H1 (cell line): ENCODE measurements around the gene AANAT. TPM values are rescaled to one million over a fixed set of nuclear protein-coding genes. Genes with fewer than 3 reads are reported as not detected.

Experiments
- CTCF ChIA-PET: fragments of 300-600 bp; sonication (Branson Sonifier 250); formaldehyde crosslinking; loops from one replicate; lab custom pipeline; 2021; ENCODE audit not compliant: partially characterized antibody; lab: Charles Lee
- POLR2A ChIA-PET: fragments of 300-600 bp; sonication (Branson Sonifier 250); formaldehyde crosslinking; loops from one replicate; lab custom pipeline; 2021; ENCODE audit warnings: inconsistent platforms; ENCODE audit not compliant: partially characterized antibody; lab: Charles Lee
- DNase-seq, 2 experiments: peaks; one replicate each; pipeline versions ENCODE4 v3.0.0 to v3.0.0-alpha.2; 2010 to 2022; ENCODE audit warnings: low spot score in 2 of 2, low read depth in 1 of 2, mixed read lengths in 1 of 2
- FAIRE-seq: peaks from 2 replicates; lab custom pipeline; 2011; peaks lifted over from hg19 to GRCh38; lab: Jason Lieb, UNC
- H2AFZ ChIP-seq: 2 replicates; pipeline ENCODE4 v1.8.1; 2012; ENCODE audit warnings: low read length, inconsistent platforms
- H2AK5ac ChIP-seq: 2 replicates; pipeline ENCODE4 v1.6.1; 2013; ENCODE audit warnings: low read depth, low read length
- H2BK120ac ChIP-seq: replicated peaks from 2 replicates; pipeline ENCODE3; 2013; ENCODE audit warnings: low read depth, low read length, inconsistent platforms
- H2BK12ac ChIP-seq: 2 replicates; pipeline ENCODE4 v1.6.1; 2013; ENCODE audit warnings: low read depth, low read length
- H2BK15ac ChIP-seq: 2 replicates; pipeline ENCODE4 v1.6.1; 2013; ENCODE audit warnings: low read length
- H2BK20ac ChIP-seq: 2 replicates; pipeline ENCODE4 v1.6.1; 2013; ENCODE audit warnings: low read length
- H2BK5ac ChIP-seq: 2 replicates; pipeline ENCODE4 v1.6.1; 2013; ENCODE audit warnings: low read depth, low read length
- H3K14ac ChIP-seq: 2 replicates; pipeline ENCODE4 v1.6.1; 2013; ENCODE audit warnings: inconsistent platforms; ENCODE audit not compliant: insufficient read length
- H3K18ac ChIP-seq: 2 replicates; pipeline ENCODE4 v1.6.1; 2013; ENCODE audit warnings: low read length; ENCODE audit errors: extremely low read depth
- H3K23ac ChIP-seq: 2 replicates; pipeline ENCODE4 v1.6.1; 2013; ENCODE audit warnings: inconsistent platforms; ENCODE audit not compliant: insufficient read length
- H3K23me2 ChIP-seq: 2 replicates; pipeline ENCODE4 v1.6.1; 2013; ENCODE audit warnings: low read depth, low read length
- H3K27ac ChIP-seq: 2 replicates; pipeline ENCODE4 v1.6.1; 2011; ENCODE audit warnings: low read depth, low read length, inconsistent platforms
- H3K27me3 ChIP-seq, 4 experiments: replicated peaks in 1 of 4; 1 replicate in 1 of 4; 2 replicates in 3 of 4; pipeline versions ENCODE4 v1.6.1 to v1.8.1; 2011 to 2013; ENCODE audit warnings: low read length in 3 of 4, mild to moderate bottlenecking in 3 of 4, inconsistent platforms in 2 of 4, mixed read lengths in 2 of 4, moderate library complexity in 1 of 4; ENCODE audit not compliant: control insufficient read depth in 3 of 4, insufficient read depth in 3 of 4; ENCODE audit errors: extremely low read depth in 1 of 4
- H3K36me3 ChIP-seq, 4 experiments: 2 replicates each; pipeline versions ENCODE4 v1.6.1 to v1.8.1; 2011 to 2013; ENCODE audit warnings: mild to moderate bottlenecking in 4 of 4, low read length in 3 of 4, moderate library complexity in 2 of 4, control low read depth in 1 of 4, inconsistent platforms in 1 of 4; ENCODE audit not compliant: insufficient read depth in 4 of 4, control insufficient read depth in 2 of 4
- H3K4ac ChIP-seq: replicated peaks from 2 replicates; pipeline ENCODE3; 2013; ENCODE audit warnings: low read length, low read depth, mixed read lengths, inconsistent platforms; ENCODE audit not compliant: insufficient read length
- H3K4me1 ChIP-seq, 4 experiments: replicated peaks in 1 of 4; 1 replicate in 1 of 4; 2 replicates in 3 of 4; pipeline versions ENCODE4 v1.6.1 to v1.8.1; 2011 to 2013; ENCODE audit warnings: low read length in 3 of 4, inconsistent platforms in 2 of 4, mixed read lengths in 1 of 4; ENCODE audit not compliant: insufficient read depth in 4 of 4, control insufficient read depth in 3 of 4
- H3K4me2 ChIP-seq, 2 experiments: 2 replicates each; pipeline versions ENCODE4 v1.6.1 to v1.8.1; 2011 to 2013; ENCODE audit warnings: low read depth in 2 of 2, low read length in 2 of 2, control low read depth in 1 of 2, inconsistent platforms in 1 of 2, mild to moderate bottlenecking in 1 of 2; ENCODE audit not compliant: insufficient read depth in 1 of 2
- H3K4me3 ChIP-seq, 4 experiments: fragments of 200-600, 300-600 bp in 1 of 4; sonication (generic), shearing (Covaris generic), sonication (Bioruptor Twin) in 1 of 4; 2 replicates each; pipeline versions ENCODE4 v1.5.1 to v1.8.1; 2011 to 2016; ENCODE audit warnings: low read length in 4 of 4, low read depth in 3 of 4, control low read depth in 2 of 4, inconsistent platforms in 2 of 4, mild to moderate bottlenecking in 2 of 4, mixed read lengths in 1 of 4, moderate library complexity in 1 of 4; ENCODE audit not compliant: insufficient read depth in 2 of 4; ENCODE audit errors: extremely low read depth in 1 of 4
- H3K56ac ChIP-seq: replicated peaks from 2 replicates; pipeline ENCODE3; 2013; ENCODE audit warnings: low read depth, mild to moderate bottlenecking, mixed read lengths, low read length, inconsistent platforms; ENCODE audit not compliant: insufficient read length
- H3K79me1 ChIP-seq: 2 replicates; pipeline ENCODE4 v1.6.1; 2013; ENCODE audit warnings: low read depth, low read length, control low read depth
- H3K79me2 ChIP-seq, 2 experiments: 2 replicates each; pipeline versions ENCODE4 v1.6.1 to v1.8.1; 2012 to 2013; ENCODE audit warnings: low read length in 2 of 2, mild to moderate bottlenecking in 2 of 2, inconsistent platforms in 1 of 2; ENCODE audit not compliant: insufficient read depth in 2 of 2, control insufficient read depth in 1 of 2
- H3K9ac ChIP-seq, 4 experiments: replicated peaks in 1 of 4; 1 replicate in 1 of 4; 2 replicates in 3 of 4; pipeline versions ENCODE4 v1.6.1 to v1.8.1; 2011 to 2013; ENCODE audit warnings: low read depth in 3 of 4, low read length in 3 of 4, control low read depth in 2 of 4, mild to moderate bottlenecking in 2 of 4, moderate library complexity in 2 of 4, inconsistent platforms in 1 of 4; ENCODE audit errors: extremely low read depth in 1 of 4
- H3K9me3 ChIP-seq, 2 experiments: 2 replicates each; pipeline versions ENCODE4 v1.6.1 to v1.8.1; 2012 to 2013; ENCODE audit warnings: mild to moderate bottlenecking in 2 of 2, moderate library complexity in 2 of 2, control low read depth in 1 of 2, inconsistent platforms in 1 of 2, low read depth in 1 of 2, low read length in 1 of 2, mixed read lengths in 1 of 2; ENCODE audit not compliant: insufficient read depth in 2 of 2
- H4K20me1 ChIP-seq, 2 experiments: replicated peaks in 1 of 2; 2 replicates each; pipeline versions ENCODE3 to v1.8.1; 2011 to 2013; ENCODE audit warnings: inconsistent platforms in 2 of 2, low read length in 2 of 2, mild to moderate bottlenecking in 1 of 2; ENCODE audit not compliant: insufficient read depth in 2 of 2, control insufficient read depth in 1 of 2
- H4K5ac ChIP-seq: 2 replicates; pipeline ENCODE4 v1.6.1; 2013; ENCODE audit warnings: low read length, low read depth, mixed read lengths, inconsistent platforms; ENCODE audit not compliant: insufficient read length
- H4K8ac ChIP-seq: 2 replicates; pipeline ENCODE4 v1.8.0; 2013; ENCODE audit warnings: mild to moderate bottlenecking, moderate library complexity, low read length, inconsistent platforms; ENCODE audit not compliant: insufficient read depth; ENCODE audit errors: extremely low read depth
- H4K91ac ChIP-seq: replicated peaks from 2 replicates; pipeline ENCODE3; 2013; ENCODE audit warnings: low read length, mixed read lengths, inconsistent platforms; ENCODE audit not compliant: insufficient read length
- ASH2L ChIP-seq: fragments of 200-600, 300-600 bp; sonication (generic); IDR thresholded peaks from one replicate; pipeline ENCODE4 v1.7.1; 2017; ENCODE audit warnings: low read length
- GTF2F1 ChIP-seq: IDR thresholded peaks from 2 replicates; pipeline ENCODE4 v1.6.1; 2012; ENCODE audit warnings: low read depth, low read length, improper control_type of control experiment, borderline replicate concordance
- JUND ChIP-seq: IDR thresholded peaks from 2 replicates; pipeline ENCODE4 v1.6.1; 2011; ENCODE audit warnings: mild to moderate bottlenecking, improper control_type of control experiment, low read length
- MAFK ChIP-seq: IDR thresholded peaks from 2 replicates; pipeline ENCODE4 v1.6.1; 2012; ENCODE audit warnings: low read depth, mild to moderate bottlenecking, improper control_type of control experiment, low read length
- SIRT6 ChIP-seq: IDR thresholded peaks from one replicate; pipeline ENCODE4 v1.7.1; 2012; ENCODE audit warnings: low read length, inconsistent platforms
- WGBS, 2 experiments: shearing (Covaris generic) in 1 of 2; methylation state at CpG; one replicate each; pipeline versions ENCODE4 v1.1.6 to v1.1.7; 2013 to 2015; ENCODE audit warnings: low lambda C conversion rate in 2 of 2, mixed read lengths in 2 of 2, inconsistent platforms in 1 of 2, low coverage in 1 of 2, missing lambda C conversion rate in 1 of 2; ENCODE audit not compliant: insufficient replicate concordance in 2 of 2, insufficient coverage in 1 of 2, insufficient read length in 1 of 2; ENCODE audit errors: extremely low coverage in 1 of 2, missing lambda C conversion rate in 1 of 2; 5-methylcytosine and 5-hydroxymethylcytosine counted together
- polyA plus RNA-seq, 7 experiments: library from polyadenylated mRNA; depleted of rRNA in 3 of 7; stranded (reverse) in 5 of 7; unstranded in 2 of 7; fragments of >200 nt in 5 of 7; fragments of 200-250 nt in 2 of 7; gene quantifications; 1 replicate in 5 of 7; 2 replicates in 1 of 7; 4 replicates in 1 of 7; pipeline versions ENCODE4 v1.2.1 to v1.2.3, GENCODE V29; 2011 to 2013; ENCODE audit warnings: missing spikeins in 2 of 7, mixed read lengths in 2 of 7
- total RNA-seq: library from RNA; stranded (reverse); fragmentation: NEBNext Ultra II Directional; extraction: Animal tissue kit (Norgen Biotek cat#: 25700); gene quantifications from 2 replicates; pipeline ENCODE4 v1.2.1, GENCODE V29; 2021
- TF ChIP-seq, protein P1 (sequence below): IDR thresholded peaks from 2 replicates; pipeline ENCODE4 v1.6.1; 2012; ENCODE audit warnings: inconsistent platforms
- TF ChIP-seq, protein P2 (sequence below): IDR thresholded peaks from 2 replicates; pipeline ENCODE4 v1.6.1; 2012; ENCODE audit warnings: low read length, inconsistent platforms

Gene AANAT
- total and polyA plus RNA-seq, 2 of the 8 experiments (the other 6 are each of a cell fraction or from before 2014, with no cell fraction given) = 0.53 TPM; not detected in 1

GRCh38 chr17:76472258-76472645 is 4.8 kb downstream of the AANAT start:
- Histone ChIP-seq H3K56ac (no peak overlapping the region), H4K20me1 (peaks cover 0 to 6% of the 10 kb centered on the region in 2 experiments), H3K23ac (no peak overlapping the region), H2BK20ac (no peak overlapping the region), H4K8ac (0 out of 2 replicates have a peak overlapping the region, but pooled peaks have one; percentile 25), H3K4me3 (no peak overlapping the region), H3K18ac (no peak overlapping the region), H2AK5ac (no peak overlapping the region), H3K14ac (no peak overlapping the region), H3K36me3 (peaks cover 0 to 10% (median 0%) of the 10 kb centered on the region in 4 experiments; a peak in 2 of 8 replicates), H2BK5ac (no peak overlapping the region; the same call in 1 of the 2 replicates), H3K9ac (no peak overlapping the region), H2BK15ac (no peak overlapping the region), H3K79me2 (no peaks in the 10 kb centered on the region), H2BK120ac (no peak overlapping the region), H3K9me3 (no peaks in the 10 kb centered on the region), H3K4me2 (no peak overlapping the region), H3K79me1 (no peaks in the 10 kb centered on the region), H4K91ac (no peak overlapping the region), H3K4me1 (peaks cover 0 to 5% (median 0%) of the 10 kb centered on the region in 4 experiments; a peak in 2 of 7 replicates), H2AFZ (no peak overlapping the region), H3K27me3 (no peaks in the 10 kb centered on the region), H3K23me2 (no peaks in the 10 kb centered on the region), H3K27ac (no peak overlapping the region), H4K5ac (no peak overlapping the region), H2BK12ac (no peak overlapping the region), H3K4ac (no peak overlapping the region)
- no peak for DNase-seq
- CTCF ChIA-PET = interaction anchor here (0.8 to 11.0 kb wide), 5 partner anchors 14 to 51 kb away, joined by 3 to 192 read pairs (median 8); partner anchors contain the start of gene RHBDF2
- TF ChIP-seq MAFK (no peak), JUND (no peak), GTF2F1 (no peak), ASH2L (no peak), SIRT6 (no peak)
- TF ChIP-seq, protein P1, sequence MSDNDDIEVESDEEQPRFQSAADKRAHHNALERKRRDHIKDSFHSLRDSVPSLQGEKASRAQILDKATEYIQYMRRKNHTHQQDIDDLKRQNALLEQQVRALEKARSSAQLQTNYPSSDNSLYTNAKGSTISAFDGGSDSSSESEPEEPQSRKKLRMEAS = no peak
- TF ChIP-seq, protein P2, sequence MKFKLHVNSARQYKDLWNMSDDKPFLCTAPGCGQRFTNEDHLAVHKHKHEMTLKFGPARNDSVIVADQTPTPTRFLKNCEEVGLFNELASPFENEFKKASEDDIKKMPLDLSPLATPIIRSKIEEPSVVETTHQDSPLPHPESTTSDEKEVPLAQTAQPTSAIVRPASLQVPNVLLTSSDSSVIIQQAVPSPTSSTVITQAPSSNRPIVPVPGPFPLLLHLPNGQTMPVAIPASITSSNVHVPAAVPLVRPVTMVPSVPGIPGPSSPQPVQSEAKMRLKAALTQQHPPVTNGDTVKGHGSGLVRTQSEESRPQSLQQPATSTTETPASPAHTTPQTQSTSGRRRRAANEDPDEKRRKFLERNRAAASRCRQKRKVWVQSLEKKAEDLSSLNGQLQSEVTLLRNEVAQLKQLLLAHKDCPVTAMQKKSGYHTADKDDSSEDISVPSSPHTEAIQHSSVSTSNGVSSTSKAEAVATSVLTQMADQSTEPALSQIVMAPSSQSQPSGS = no peak
- POLR2A ChIA-PET = no interaction called here
- WGBS, 2 experiments = 94% methylated on average over 14 of the region's 15 CpGs; no CpG with 5 or more reads in 1 of the 2 experiments
- FAIRE-seq = no peak
